ENCODE measurements around the gene HOXD13. TPM values are rescaled to one million over a fixed set of nuclear protein-coding genes. Genes with fewer than 3 reads are reported as not detected.
A peak's percentile ranks its signal among the peaks of the same experiment; 100 is the strongest.

HOXD13 gene
- total RNA-seq, 1 experiment from 2014 or later, result not detected

DNA sequence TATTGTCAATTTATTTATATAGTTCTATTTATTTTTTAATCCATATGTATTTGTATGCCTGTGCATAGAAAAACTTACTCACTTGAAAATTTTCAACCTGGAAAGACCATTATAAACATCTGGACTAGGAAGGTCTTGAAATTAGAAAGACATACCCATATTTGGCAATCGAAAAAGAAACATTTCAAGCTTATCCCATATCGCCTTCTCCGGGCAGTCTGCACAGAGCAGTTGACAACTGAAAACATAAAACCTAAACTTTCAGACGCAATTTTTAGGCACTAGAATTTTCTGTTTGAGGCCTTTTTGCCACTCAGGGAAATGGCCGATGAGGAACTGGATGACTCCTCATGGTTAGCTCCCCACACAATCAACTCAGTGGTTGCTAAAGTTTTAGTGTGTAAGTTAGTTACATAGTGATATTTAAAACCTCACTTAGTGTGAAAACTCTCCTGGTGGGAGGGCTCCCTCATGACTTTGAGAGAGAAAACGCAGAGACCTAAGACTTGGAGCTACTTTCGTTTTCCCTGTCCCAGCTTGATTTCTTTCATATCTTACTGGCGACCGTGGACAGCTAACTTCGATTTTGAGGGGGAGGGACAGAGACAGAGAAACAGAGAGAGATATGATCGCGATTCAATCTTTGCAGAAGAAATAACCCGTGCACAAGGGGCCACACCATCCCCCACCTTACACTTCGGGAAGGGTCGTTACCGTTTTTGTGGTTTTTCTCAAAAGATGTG is 3.9 kb downstream of the HOXD13 start:
- Mint-ChIP-seq H3K36me3 (ENCODE audit: insufficient read depth, unreplicated experiment) (peaks cover 18% of the 10 kb centered on the region), H3K27ac (ENCODE audit: unreplicated experiment) (peak overlapping the region; percentile 80), H3K4me3 (ENCODE audit: low read depth, unreplicated experiment) (peak overlapping the region; percentile 85), H3K9me3 (ENCODE audit: low read depth, unreplicated experiment) (no peaks in the 10 kb centered on the region), H3K4me1 (ENCODE audit: low read depth, unreplicated experiment) (peaks cover 9% of the 10 kb centered on the region), H3K27me3 (ENCODE audit: unreplicated experiment) (peaks cover 16% of the 10 kb centered on the region)
- intact Hi-C loops (cut with micrococcal nuclease; ENCODE audit: unreplicated experiment), result loop anchor here (2.0 to 5.0 kb wide), 6 partner anchors 94 to 894 kb away; partner anchors contain the start of gene LNPK
- DNase-seq, result no peak
- no TSS peak for BruUV-seq (replicated peaks)
- CTCF ChIA-PET, result interaction anchor here (0.9 to 3.0 kb wide), 5 partner anchors 95 to 1348 kb away, joined by 3 to 24 read pairs (median 4); partner anchors contain the start of gene LNPK
- TF ChIP-seq, protein P1, sequence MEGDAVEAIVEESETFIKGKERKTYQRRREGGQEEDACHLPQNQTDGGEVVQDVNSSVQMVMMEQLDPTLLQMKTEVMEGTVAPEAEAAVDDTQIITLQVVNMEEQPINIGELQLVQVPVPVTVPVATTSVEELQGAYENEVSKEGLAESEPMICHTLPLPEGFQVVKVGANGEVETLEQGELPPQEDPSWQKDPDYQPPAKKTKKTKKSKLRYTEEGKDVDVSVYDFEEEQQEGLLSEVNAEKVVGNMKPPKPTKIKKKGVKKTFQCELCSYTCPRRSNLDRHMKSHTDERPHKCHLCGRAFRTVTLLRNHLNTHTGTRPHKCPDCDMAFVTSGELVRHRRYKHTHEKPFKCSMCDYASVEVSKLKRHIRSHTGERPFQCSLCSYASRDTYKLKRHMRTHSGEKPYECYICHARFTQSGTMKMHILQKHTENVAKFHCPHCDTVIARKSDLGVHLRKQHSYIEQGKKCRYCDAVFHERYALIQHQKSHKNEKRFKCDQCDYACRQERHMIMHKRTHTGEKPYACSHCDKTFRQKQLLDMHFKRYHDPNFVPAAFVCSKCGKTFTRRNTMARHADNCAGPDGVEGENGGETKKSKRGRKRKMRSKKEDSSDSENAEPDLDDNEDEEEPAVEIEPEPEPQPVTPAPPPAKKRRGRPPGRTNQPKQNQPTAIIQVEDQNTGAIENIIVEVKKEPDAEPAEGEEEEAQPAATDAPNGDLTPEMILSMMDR (IDR thresholded peaks at IDR 0.05; ENCODE audit: unreplicated experiment), result no peak

DNA sequence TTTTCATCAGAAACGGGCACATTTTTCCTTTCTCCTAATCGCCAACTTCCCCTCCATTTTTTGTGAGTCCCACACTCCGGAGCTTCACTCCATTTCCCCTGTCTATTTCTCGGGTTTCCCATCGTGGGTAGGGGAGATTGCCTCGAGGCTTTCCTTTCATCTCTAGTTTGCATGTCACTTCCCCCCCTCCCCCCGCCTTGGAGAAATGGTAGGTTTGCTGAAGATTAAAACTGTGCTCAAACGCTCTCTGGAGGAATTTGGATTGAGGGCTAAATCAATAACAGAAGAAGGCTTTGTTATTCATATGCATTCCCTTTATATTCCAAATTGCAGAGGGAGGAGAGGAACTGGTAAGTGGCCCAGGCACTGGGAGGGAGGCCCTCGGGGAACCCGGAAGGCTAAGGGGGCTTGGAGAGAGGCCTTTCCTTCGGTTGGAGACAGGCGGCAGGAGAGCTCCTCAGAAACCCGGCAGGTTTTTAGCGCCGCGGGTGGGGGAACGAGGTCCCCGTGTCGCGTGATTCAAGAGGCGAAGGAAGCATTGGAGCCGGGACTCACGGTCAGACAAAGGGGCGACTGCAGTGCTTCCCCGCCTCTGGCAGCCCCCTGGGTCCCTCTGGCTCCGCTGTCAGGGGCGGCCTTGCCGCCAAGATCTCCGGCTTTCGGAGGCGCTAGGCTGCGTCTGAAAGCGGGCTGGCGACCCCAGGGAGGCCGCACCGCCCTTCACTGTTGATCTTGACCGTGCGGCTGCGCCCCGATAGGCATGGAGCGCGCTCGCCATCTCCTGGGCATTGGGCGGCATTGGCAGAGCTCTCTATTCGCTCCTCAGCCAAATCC is 4.7 kb downstream of the HOXD13 start:
- TF ChIP-seq, protein P1 (IDR thresholded peaks at IDR 0.05; ENCODE audit: unreplicated experiment), result peak; percentile 95
- CTCF ChIA-PET, result interaction anchor here (0.7 to 3.0 kb wide), 9 partner anchors 30 to 1348 kb away, joined by 3 to 24 read pairs (median 4); partner anchors contain the start of gene LNPK
- intact Hi-C loops (cut with micrococcal nuclease; ENCODE audit: unreplicated experiment), result loop anchor here (1.0 to 5.0 kb wide), 7 partner anchors 95 to 895 kb away; partner anchors contain the start of gene LNPK
- peaks cover 18% of the 10 kb centered on the region for H3K36me3 Mint-ChIP-seq (ENCODE audit: insufficient read depth, unreplicated experiment)
- peaks cover 9% of the 10 kb centered on the region for H3K4me1 Mint-ChIP-seq (ENCODE audit: low read depth, unreplicated experiment)
- BruUV-seq (replicated peaks), result no TSS peak
- peak; percentile 86 for DNase-seq
- peaks cover 8% of the 10 kb centered on the region for H3K27me3 Mint-ChIP-seq (ENCODE audit: unreplicated experiment)
- H3K9me3 Mint-ChIP-seq (ENCODE audit: low read depth, unreplicated experiment), result no peaks in the 10 kb centered on the region
- peak overlapping the region; percentile 85 for H3K4me3 Mint-ChIP-seq (ENCODE audit: low read depth, unreplicated experiment)
- H3K27ac Mint-ChIP-seq (ENCODE audit: unreplicated experiment), result peak overlapping the region; percentile 80

DNA sequence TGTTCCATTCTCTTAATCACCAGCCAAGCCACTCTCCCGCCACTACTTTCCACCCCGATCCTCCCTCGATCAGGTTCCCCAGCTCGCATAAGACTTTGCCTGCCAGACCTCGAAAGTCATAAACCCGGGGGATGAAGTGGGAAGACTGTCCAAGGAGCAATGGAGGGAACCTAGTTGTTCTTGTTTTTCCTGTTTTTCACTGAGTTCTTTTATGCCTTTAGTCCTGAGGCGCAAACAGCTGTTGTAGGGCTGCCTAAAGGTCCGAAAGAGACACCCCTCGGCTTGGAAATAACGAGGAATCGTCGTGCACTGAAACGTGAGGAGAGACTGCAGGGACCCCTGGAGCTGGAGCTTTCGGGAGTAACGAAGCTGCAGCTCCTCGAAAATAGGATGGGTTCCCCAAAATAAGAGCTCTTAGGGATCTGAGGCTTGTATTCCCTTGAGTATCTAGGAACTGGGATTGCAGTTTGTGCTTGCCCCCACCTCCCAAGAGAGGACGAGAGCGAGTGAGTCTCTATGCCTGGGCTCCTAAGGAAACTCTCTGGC is 5.4 kb downstream of the HOXD13 start:
- CTCF ChIA-PET, result interaction anchor here (0.7 to 3.0 kb wide), 8 partner anchors 29 to 1349 kb away, joined by 3 to 24 read pairs (median 4); partner anchors contain the start of gene LNPK
- H3K4me1 Mint-ChIP-seq (ENCODE audit: low read depth, unreplicated experiment), result peaks cover 9% of the 10 kb centered on the region
- no peaks in the 10 kb centered on the region for H3K9me3 Mint-ChIP-seq (ENCODE audit: low read depth, unreplicated experiment)
- no TSS peak for BruUV-seq (replicated peaks)
- no peak for DNase-seq
- intact Hi-C loops (cut with micrococcal nuclease; ENCODE audit: unreplicated experiment), result loop anchor here (1.0 to 5.0 kb wide), 7 partner anchors 96 to 896 kb away; partner anchors contain the start of gene LNPK
- TF ChIP-seq, protein P1 (IDR thresholded peaks at IDR 0.05; ENCODE audit: unreplicated experiment), result no peak
- peaks cover 8% of the 10 kb centered on the region for H3K27me3 Mint-ChIP-seq (ENCODE audit: unreplicated experiment)
- peak overlapping the region; percentile 85 for H3K4me3 Mint-ChIP-seq (ENCODE audit: low read depth, unreplicated experiment)
- peak overlapping the region; percentile 80 for H3K27ac Mint-ChIP-seq (ENCODE audit: unreplicated experiment)
- H3K36me3 Mint-ChIP-seq (ENCODE audit: insufficient read depth, unreplicated experiment), result peaks cover 18% of the 10 kb centered on the region
